Spleen (tissue), 7 donors: ENCODE results near the gene RAPGEF6.

ENCODE experiments used
- POLR2AphosphoS5 ChIP-seq, 3 donors: sonication (generic); formaldehyde crosslinking; IDR thresholded peaks; one replicate each; pipeline ENCODE4 v1.5.1; 2017; ENCODE audit warnings: antibody characterized with exemption in 3 of 3
- TF ChIP-seq, protein P1 (sequence below), 11 experiments: fragments of 200-600 bp in 7 of 11; fragments of 450-650 bp in 4 of 11; sonication (generic) in 4 of 11; IDR thresholded peaks in 8 of 11; conservative IDR thresholded peaks in 3 of 11; 1 replicate in 7 of 11; 2 replicates in 4 of 11; pipeline versions ENCODE4 v1.4.0 to v1.8.0; 2016 to 2021; ENCODE audit warnings: antibody characterized with exemption in 11 of 11, inconsistent platforms in 4 of 11, mild to moderate bottlenecking in 1 of 11
- donor health status: DM: no; HTN: no; CAD: no; lungs with moderate emphysema.
- donor health status: DM: no; HTN: no; CAD: no.
- donor health status: DM: no; HTN: no; CAD: no.

DNA sequence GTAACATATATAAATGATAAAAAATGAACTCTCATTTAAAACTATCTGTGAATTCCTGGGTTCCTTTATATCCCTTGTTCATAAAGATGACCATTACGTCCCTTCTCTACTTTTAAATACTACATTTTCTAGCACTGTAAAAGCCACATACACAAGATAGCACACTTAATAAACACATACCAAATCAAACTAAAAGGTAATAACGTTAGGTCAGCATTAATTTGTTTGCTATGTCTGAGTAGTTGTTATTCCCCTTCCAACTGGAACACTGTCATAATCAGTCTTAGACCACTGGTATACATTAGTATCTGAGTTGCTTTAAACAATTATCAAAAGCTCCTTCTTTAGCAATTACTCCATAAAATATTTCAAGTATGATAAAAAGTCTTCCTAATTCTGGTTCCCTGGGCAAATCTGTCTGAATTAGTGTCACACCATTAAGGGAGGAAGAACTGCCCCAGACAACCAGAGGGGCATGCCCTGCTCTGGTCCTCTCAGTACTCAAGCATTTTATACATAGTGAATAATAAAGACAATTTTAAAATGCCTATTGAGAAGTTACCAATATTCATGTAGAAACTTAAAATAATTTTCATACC is 98.1 kb downstream of the RAPGEF6 start:
- TF ChIP-seq, protein P1, sequence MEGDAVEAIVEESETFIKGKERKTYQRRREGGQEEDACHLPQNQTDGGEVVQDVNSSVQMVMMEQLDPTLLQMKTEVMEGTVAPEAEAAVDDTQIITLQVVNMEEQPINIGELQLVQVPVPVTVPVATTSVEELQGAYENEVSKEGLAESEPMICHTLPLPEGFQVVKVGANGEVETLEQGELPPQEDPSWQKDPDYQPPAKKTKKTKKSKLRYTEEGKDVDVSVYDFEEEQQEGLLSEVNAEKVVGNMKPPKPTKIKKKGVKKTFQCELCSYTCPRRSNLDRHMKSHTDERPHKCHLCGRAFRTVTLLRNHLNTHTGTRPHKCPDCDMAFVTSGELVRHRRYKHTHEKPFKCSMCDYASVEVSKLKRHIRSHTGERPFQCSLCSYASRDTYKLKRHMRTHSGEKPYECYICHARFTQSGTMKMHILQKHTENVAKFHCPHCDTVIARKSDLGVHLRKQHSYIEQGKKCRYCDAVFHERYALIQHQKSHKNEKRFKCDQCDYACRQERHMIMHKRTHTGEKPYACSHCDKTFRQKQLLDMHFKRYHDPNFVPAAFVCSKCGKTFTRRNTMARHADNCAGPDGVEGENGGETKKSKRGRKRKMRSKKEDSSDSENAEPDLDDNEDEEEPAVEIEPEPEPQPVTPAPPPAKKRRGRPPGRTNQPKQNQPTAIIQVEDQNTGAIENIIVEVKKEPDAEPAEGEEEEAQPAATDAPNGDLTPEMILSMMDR (IDR thresholded peaks at IDR 0.05 in 8 of 11, conservative IDR thresholded peaks at IDR 0.05 in 3 of 11), result no peak
- TF ChIP-seq POLR2AphosphoS5 (IDR thresholded peaks at IDR 0.05), result no peak
